Suprapubic skin (tissue), 4 donors: ENCODE measurements around the gene B3GALT5. TPM values are rescaled to one million over a fixed set of nuclear protein-coding genes. Genes with fewer than 3 reads are reported as not detected.
A peak's percentile ranks its signal among the peaks of the same experiment; 100 is the strongest.

Experiments
- DNase-seq, 2 donors: peaks; one replicate each; pipeline ENCODE4 v3.0.0-alpha.2; 2019; ENCODE audit warnings: low spot score in 2 of 2
- H3K27ac ChIP-seq: fragments of 200-600 bp; sonication (generic); one replicate; pipeline ENCODE4 v1.5.1; 2019
- H3K27me3 ChIP-seq: fragments of 200-600 bp; sonication (generic); one replicate; pipeline ENCODE4 v1.5.1; 2019
- H3K36me3 ChIP-seq: fragments of 200-600 bp; sonication (generic); one replicate; pipeline ENCODE4 v1.5.1; 2019
- H3K4me1 ChIP-seq: fragments of 200-600 bp; sonication (generic); one replicate; pipeline ENCODE4 v1.5.1; 2019
- H3K4me3 ChIP-seq: fragments of 200-600 bp; sonication (generic); one replicate; pipeline ENCODE4 v1.5.1; 2019; ENCODE audit warnings: mild to moderate bottlenecking
- H3K9me3 ChIP-seq: fragments of 200-600 bp; sonication (generic); one replicate; pipeline ENCODE4 v1.5.1; 2019
- EP300 ChIP-seq: sonication (generic); formaldehyde crosslinking; IDR thresholded peaks from one replicate; pipeline ENCODE4 v1.6.1; 2017; ENCODE audit warnings: antibody characterized with exemption
- POLR2A ChIP-seq, 2 donors: fragments of 450-650 bp; IDR thresholded peaks; one replicate each; pipeline ENCODE4 v1.6.1; 2017; ENCODE audit warnings: antibody characterized with exemption in 2 of 2, mild to moderate bottlenecking in 2 of 2, moderate library complexity in 2 of 2
- POLR2AphosphoS5 ChIP-seq, 3 donors: sonication (generic); formaldehyde crosslinking; IDR thresholded peaks; one replicate each; pipeline ENCODE4 v1.6.1; 2017; ENCODE audit warnings: antibody characterized with exemption in 3 of 3
- WGBS: methylation state at CpG from one replicate; pipeline ENCODE4 v1.1.5; 2018; 5-methylcytosine and 5-hydroxymethylcytosine counted together
- total RNA-seq, 4 donors: library from RNA; depleted of rRNA; stranded (reverse); fragments of >200 nt; gene quantifications; one replicate each; pipeline ENCODE4 v1.1.0, GENCODE V29; 2016
- TF ChIP-seq, protein P1 (sequence below), 2 donors: fragments of 200-600 bp in 1 of 2; fragments of 450-650 bp in 1 of 2; sonication (generic) in 1 of 2; IDR thresholded peaks; one replicate each; pipeline ENCODE4 v1.5.1; 2016 to 2019; ENCODE audit warnings: antibody characterized with exemption in 2 of 2, mild to moderate bottlenecking in 1 of 2, moderate library complexity in 1 of 2

The B3GALT5 gene
- total RNA-seq, 4 donors from 2014 or later, result 0.89 to 5.9 (median 3.1) TPM

DNA sequence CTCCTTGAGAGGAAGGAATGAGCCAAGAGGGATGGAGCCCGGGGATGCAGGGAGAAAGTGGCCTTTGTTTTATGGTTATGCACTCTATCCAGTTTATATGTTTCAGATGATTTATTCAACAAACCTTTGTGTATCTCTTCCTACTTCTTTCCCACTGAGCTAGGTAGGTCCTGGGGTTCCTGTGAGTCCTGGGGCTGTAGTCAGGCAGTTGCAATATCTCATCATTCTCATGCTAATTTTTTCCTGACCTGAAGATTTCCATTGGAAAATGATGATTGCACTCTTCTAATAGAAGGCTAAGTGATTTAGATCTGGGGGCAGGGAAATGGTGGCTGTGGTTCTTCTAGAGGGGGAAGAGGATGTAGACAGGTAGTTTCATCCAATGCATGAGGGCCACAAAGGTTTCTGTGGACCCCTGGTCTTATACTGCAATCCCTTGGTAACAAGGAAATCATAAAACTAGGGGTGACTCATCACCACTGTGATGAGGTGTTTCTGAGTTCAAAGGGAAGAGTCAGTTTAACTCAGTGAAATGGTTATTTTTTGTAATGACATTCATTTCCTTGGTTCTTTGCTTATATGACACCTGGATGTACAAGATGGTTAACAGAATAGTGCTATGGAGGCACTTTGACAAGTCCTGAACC is 20.2 kb downstream of the B3GALT5 start:
- Histone ChIP-seq H3K4me3 (no peak overlapping the region), H3K27ac (no peak overlapping the region), H3K9me3 (no peaks in the 10 kb centered on the region), H3K36me3 (no peaks in the 10 kb centered on the region), H3K4me1 (no peaks in the 10 kb centered on the region), H3K27me3 (no peaks in the 10 kb centered on the region)
- 88% methylated on average over 1 of the region's 1 CpG for WGBS
- TF ChIP-seq, protein P1, sequence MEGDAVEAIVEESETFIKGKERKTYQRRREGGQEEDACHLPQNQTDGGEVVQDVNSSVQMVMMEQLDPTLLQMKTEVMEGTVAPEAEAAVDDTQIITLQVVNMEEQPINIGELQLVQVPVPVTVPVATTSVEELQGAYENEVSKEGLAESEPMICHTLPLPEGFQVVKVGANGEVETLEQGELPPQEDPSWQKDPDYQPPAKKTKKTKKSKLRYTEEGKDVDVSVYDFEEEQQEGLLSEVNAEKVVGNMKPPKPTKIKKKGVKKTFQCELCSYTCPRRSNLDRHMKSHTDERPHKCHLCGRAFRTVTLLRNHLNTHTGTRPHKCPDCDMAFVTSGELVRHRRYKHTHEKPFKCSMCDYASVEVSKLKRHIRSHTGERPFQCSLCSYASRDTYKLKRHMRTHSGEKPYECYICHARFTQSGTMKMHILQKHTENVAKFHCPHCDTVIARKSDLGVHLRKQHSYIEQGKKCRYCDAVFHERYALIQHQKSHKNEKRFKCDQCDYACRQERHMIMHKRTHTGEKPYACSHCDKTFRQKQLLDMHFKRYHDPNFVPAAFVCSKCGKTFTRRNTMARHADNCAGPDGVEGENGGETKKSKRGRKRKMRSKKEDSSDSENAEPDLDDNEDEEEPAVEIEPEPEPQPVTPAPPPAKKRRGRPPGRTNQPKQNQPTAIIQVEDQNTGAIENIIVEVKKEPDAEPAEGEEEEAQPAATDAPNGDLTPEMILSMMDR (IDR thresholded peaks at IDR 0.05), result no peak
- TF ChIP-seq POLR2AphosphoS5 (IDR thresholded peaks at IDR 0.05) (no peak), POLR2A (IDR thresholded peaks at IDR 0.05) (no peak), EP300 (no peak)
- DNase-seq, result no peak

DNA sequence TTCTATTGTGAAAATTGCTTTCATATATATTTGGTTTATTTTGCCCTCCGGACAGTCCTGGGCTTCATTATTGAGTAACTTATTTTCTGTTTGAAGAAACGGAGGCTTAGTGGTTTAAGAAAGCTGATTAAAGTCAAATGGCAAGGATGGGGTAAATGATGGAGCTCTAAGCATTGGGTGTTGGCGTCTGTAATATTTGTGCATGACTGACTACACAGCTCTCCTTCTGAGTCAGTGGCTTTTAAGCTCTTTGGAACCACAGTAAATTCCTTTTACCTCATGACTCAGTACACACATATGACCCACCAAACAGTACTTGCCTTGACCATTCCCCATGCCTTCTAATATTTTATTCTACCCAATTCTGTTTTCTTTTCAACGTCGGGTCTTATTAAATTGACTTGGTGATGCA is 21.0 kb downstream of the B3GALT5 start:
- H3K4me1 ChIP-seq, result no peaks in the 10 kb centered on the region
- no peak overlapping the region for H3K27ac ChIP-seq
- H3K4me3 ChIP-seq, result no peak overlapping the region
- no peaks in the 10 kb centered on the region for H3K9me3 ChIP-seq
- 73% methylated on average over 5 of the region's 5 CpGs for WGBS
- TF ChIP-seq EP300 (no peak), POLR2A (IDR thresholded peaks at IDR 0.05) (no peak)
- no peaks in the 10 kb centered on the region for H3K27me3 ChIP-seq
- no peak for DNase-seq
- H3K36me3 ChIP-seq, result no peaks in the 10 kb centered on the region

DNA sequence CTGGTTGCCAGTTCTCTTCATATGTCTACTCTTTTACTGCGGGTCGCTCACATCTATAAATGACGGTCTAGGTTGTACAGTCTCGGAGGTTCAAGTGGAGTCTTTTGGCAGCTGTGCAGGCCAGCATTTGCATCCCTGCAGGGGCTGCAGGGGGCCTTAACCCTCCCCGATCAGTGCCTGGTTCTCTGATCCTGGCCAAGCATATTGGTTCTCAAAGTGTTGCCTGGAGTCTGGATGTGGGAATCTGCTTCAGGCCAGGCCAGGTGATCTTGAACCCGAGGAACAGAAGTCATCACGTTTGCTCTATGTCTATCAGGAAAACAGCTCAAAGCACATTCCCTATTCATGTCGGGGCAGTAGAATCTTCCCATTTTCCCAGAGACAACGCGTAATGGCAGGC is 21.8 kb downstream of the B3GALT5 start:
- Histone ChIP-seq H3K9me3 (no peaks in the 10 kb centered on the region), H3K4me1 (no peaks in the 10 kb centered on the region), H3K27me3 (no peaks in the 10 kb centered on the region), H3K4me3 (no peak overlapping the region), H3K36me3 (no peaks in the 10 kb centered on the region), H3K27ac (no peak overlapping the region)
- TF ChIP-seq POLR2A (IDR thresholded peaks at IDR 0.05), result no peak
- TF ChIP-seq POLR2AphosphoS5 (IDR thresholded peaks at IDR 0.05), result no peak
- TF ChIP-seq, protein P1 (IDR thresholded peaks at IDR 0.05), result no peak
- TF ChIP-seq EP300, result no peak
- 86% methylated on average over 8 of the region's 10 CpGs for WGBS
- no peak for DNase-seq

DNA sequence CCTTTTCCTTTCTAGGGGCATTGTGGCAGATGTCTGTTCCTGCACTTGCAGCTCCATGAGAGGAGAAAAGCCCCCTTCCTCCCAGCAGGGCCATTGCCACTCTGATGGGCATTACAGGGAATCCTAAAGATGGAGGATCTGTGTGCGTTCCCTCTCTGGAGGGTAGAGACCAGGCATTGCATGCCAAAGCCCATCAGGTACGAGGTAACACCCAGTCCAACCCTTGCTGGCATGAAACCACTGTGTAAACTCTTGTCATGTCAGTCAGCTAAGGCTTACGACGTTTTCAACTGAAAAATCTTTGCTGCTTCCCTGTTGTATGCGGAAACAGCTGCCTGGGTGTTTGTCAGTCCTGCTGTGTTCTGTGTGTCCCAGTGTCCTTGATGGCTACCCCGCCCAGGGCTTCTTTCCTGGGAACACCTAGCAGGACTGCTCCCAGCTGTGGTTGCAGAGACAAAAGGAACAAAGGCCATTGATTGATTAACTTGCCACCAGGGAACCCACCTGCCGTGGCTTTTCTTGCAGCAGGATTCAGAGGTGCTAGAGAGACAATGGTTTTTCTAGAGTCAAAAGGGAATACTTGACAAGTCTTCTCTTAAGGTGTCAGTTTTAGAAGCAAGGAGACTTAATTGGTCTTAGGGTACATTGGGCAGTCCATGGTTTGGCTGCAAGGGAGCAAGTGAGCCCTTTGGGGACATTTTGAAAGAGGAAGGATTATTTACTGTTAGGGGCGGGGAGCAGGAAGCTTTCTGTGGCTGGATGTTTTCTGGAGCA is 24.6 kb downstream of the B3GALT5 start:
- WGBS, result 63% methylated on average over 8 of the region's 8 CpGs
- H3K27ac ChIP-seq, result peak overlapping the region; percentile 55
- DNase-seq, result no peak

DNA sequence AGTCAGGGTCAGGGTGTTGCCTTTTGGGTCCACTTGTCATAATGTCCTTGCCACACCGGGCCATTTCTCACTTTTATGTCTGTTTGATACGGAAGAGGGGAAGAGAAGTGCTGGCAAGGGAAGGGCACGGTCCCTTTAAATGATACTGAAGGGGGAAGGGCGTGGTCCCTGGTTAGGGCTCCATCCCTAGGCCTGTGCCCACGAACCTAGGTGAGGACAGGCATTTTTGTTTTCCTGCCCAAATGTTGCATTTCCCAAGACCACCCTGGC is 25.2 kb downstream of the B3GALT5 start:
- TF ChIP-seq POLR2AphosphoS5 (IDR thresholded peaks at IDR 0.05) (no peak), POLR2A (IDR thresholded peaks at IDR 0.05) (no peak), EP300 (no peak)
- TF ChIP-seq, protein P1 (IDR thresholded peaks at IDR 0.05), result no peak
- Histone ChIP-seq H3K4me3 (no peak overlapping the region), H3K27me3 (peaks cover 5% of the 10 kb centered on the region), H3K36me3 (no peaks in the 10 kb centered on the region), H3K9me3 (no peaks in the 10 kb centered on the region), H3K27ac (peak overlapping the region; percentile 55), H3K4me1 (no peaks in the 10 kb centered on the region)
- no peak for DNase-seq
- WGBS, result 68% methylated on average over 5 of the region's 5 CpGs

More for the DNA sequence above, 24.6 kb downstream of the B3GALT5 start:
- H3K4me1 ChIP-seq, result no peaks in the 10 kb centered on the region
- no peak for TF ChIP-seq POLR2AphosphoS5 (IDR thresholded peaks at IDR 0.05)
- no peak for TF ChIP-seq POLR2A (IDR thresholded peaks at IDR 0.05)
- TF ChIP-seq, protein P1 (IDR thresholded peaks at IDR 0.05), result no peak
- TF ChIP-seq EP300, result no peak
- no peak overlapping the region for H3K4me3 ChIP-seq
- H3K9me3 ChIP-seq, result no peaks in the 10 kb centered on the region
- H3K36me3 ChIP-seq, result no peaks in the 10 kb centered on the region
- peaks cover 5% of the 10 kb centered on the region for H3K27me3 ChIP-seq
